SK-N-SH (cell line): Measurements from ENCODE around the gene ZNF641. TPM values are rescaled to one million over a fixed set of nuclear protein-coding genes. Genes with fewer than 3 reads are reported as not detected.

Experiments used
- CTCF ChIA-PET: fragments of 300-600, 350-600 bp; formaldehyde crosslinking; extraction: SDS; loops from one replicate; lab custom pipeline; 2021; lab: Yijun Ruan, JAX
- POLR2A ChIA-PET: fragments of 350-600 bp; sonication (Branson Sonifier 250); formaldehyde crosslinking; extraction: SDS; loops from one replicate; lab custom pipeline; 2020; ENCODE audit warnings: antibody characterized with exemption, inconsistent platforms; lab: Yijun Ruan, JAX
- DNase-seq: peaks from one replicate; pipeline ENCODE4 v3.0.0; 2012
- H2AFZ ChIP-seq: fragments of 200-600 bp; sonication (generic); 2 replicates; pipeline ENCODE4 v1.8.1; 2016; ENCODE audit warnings: antibody characterized with exemption, mild to moderate bottlenecking, low read depth
- H3F3A ChIP-seq: fragments of 200-600 bp; sonication (generic); replicated peaks from 2 replicates; pipeline ENCODE3; 2016; ENCODE audit warnings: antibody characterized with exemption, mild to moderate bottlenecking; ENCODE audit not compliant: insufficient read depth
- H3K27ac ChIP-seq, 2 experiments: fragments of 200-500 bp in 1 of 2; fragments of 200-600 bp in 1 of 2; sonication (Bioruptor generic) in 1 of 2; sonication (generic), shearing (Covaris generic) in 1 of 2; 2 replicates each; pipeline versions ENCODE4 v1.5.1 to v1.6.1; 2014 to 2016; ENCODE audit warnings: low read depth in 2 of 2, inconsistent platforms in 1 of 2, low read length in 1 of 2, mild to moderate bottlenecking in 1 of 2, mixed read lengths in 1 of 2
- H3K27me3 ChIP-seq: fragments of 200-600 bp; sonication (generic), shearing (Covaris generic); 2 replicates; pipeline ENCODE4 v1.6.1; 2016; ENCODE audit warnings: mixed run types; ENCODE audit not compliant: insufficient read depth
- H3K36me3 ChIP-seq, 2 experiments: fragments of 200-500 bp in 1 of 2; fragments of 200-600 bp in 1 of 2; sonication (Bioruptor generic) in 1 of 2; sonication (generic) in 1 of 2; replicated peaks in 1 of 2; 2 replicates each; pipeline versions ENCODE3 to v1.5.1; 2014 to 2016; ENCODE audit warnings: low read length in 1 of 2, mild to moderate bottlenecking in 1 of 2; ENCODE audit not compliant: insufficient read depth in 2 of 2, control insufficient read depth in 1 of 2
- H3K4me1 ChIP-seq, 2 experiments: fragments of 200-500 bp in 1 of 2; fragments of 200-600 bp in 1 of 2; sonication (Bioruptor generic) in 1 of 2; sonication (generic), shearing (Covaris generic) in 1 of 2; 2 replicates each; pipeline versions ENCODE4 v1.5.1 to v1.6.1; 2014 to 2016; ENCODE audit warnings: low read depth in 1 of 2, low read length in 1 of 2, mixed run types in 1 of 2; ENCODE audit not compliant: insufficient read depth in 2 of 2, control insufficient read depth in 1 of 2
- H3K4me2 ChIP-seq: fragments of 200-600 bp; sonication (generic), shearing (Covaris generic); 2 replicates; pipeline ENCODE4 v1.6.1; 2017; ENCODE audit warnings: mixed run types
- H3K4me3 ChIP-seq, 2 experiments: fragments of 200-500 bp in 1 of 2; fragments of 200-600 bp in 1 of 2; sonication (Bioruptor generic) in 1 of 2; sonication (generic), shearing (Covaris generic) in 1 of 2; 2 replicates each; pipeline versions ENCODE4 v1.5.1 to v1.8.1; 2014 to 2016; ENCODE audit warnings: low read depth in 2 of 2, inconsistent platforms in 1 of 2, low read length in 1 of 2, mild to moderate bottlenecking in 1 of 2, mixed read lengths in 1 of 2, moderate library complexity in 1 of 2
- H3K79me2 ChIP-seq: fragments of 200-600 bp; sonication (generic); 2 replicates; pipeline ENCODE4 v1.8.1; 2017; ENCODE audit warnings: mild to moderate bottlenecking; ENCODE audit not compliant: insufficient read depth
- H3K9ac ChIP-seq: fragments of 200-600 bp; sonication (generic); 2 replicates; pipeline ENCODE4 v1.6.1; 2017; ENCODE audit warnings: mixed run types
- H3K9me2 ChIP-seq: fragments of 200-600 bp; sonication (generic); 2 replicates; pipeline ENCODE4 v1.6.1; 2017; ENCODE audit warnings: mixed run types
- H3K9me3 ChIP-seq: fragments of 200-600 bp; sonication (generic); 2 replicates; pipeline ENCODE4 v1.6.1; 2017; ENCODE audit warnings: mixed run types, mild to moderate bottlenecking, moderate library complexity
- H4K20me1 ChIP-seq: fragments of 200-600 bp; sonication (generic); 2 replicates; pipeline ENCODE4 v1.6.1; 2017; ENCODE audit warnings: mild to moderate bottlenecking, mixed run types; ENCODE audit not compliant: insufficient read depth
- CHD2 ChIP-seq: fragments of 150-350 bp; IDR thresholded peaks from 2 replicates; pipeline ENCODE4 v1.6.1; 2018; ENCODE audit warnings: low read length; ENCODE audit not compliant: partially characterized antibody
- EZH2phosphoT487 ChIP-seq: fragments of 200-600 bp; sonication (generic); IDR thresholded peaks from 2 replicates; pipeline ENCODE4 v1.6.1; 2017; ENCODE audit warnings: low read depth, mixed run types, mild to moderate bottlenecking, antibody characterized with exemption, moderate library complexity, borderline replicate concordance
- FOSL2 ChIP-seq: IDR thresholded peaks from 2 replicates; pipeline ENCODE4 v1.4.0; 2012; ENCODE audit warnings: low read depth, mild to moderate bottlenecking, moderate library complexity, borderline replicate concordance
- FOXJ3 ChIP-seq: sonication (generic); formaldehyde crosslinking; IDR thresholded peaks from 2 replicates; pipeline ENCODE4 v1.5.1; 2020; ENCODE audit warnings: mild to moderate bottlenecking, missing genetic modification reagents
- GABPA ChIP-seq: IDR thresholded peaks from 2 replicates; pipeline ENCODE4 v1.4.0; 2012; ENCODE audit warnings: low read depth, mild to moderate bottlenecking
- JUND ChIP-seq: IDR thresholded peaks from 2 replicates; pipeline ENCODE4 v1.4.0; 2012
- MEF2A ChIP-seq: IDR thresholded peaks from 2 replicates; pipeline ENCODE4 v1.4.0; 2012; ENCODE audit warnings: low read depth, borderline replicate concordance
- NRF1 ChIP-seq: IDR thresholded peaks from 2 replicates; pipeline ENCODE4 v1.6.1; 2012; ENCODE audit warnings: low read depth, mild to moderate bottlenecking, low read length
- RCOR1 ChIP-seq: fragments of 150-350 bp; IDR thresholded peaks from 2 replicates; pipeline ENCODE4 v1.6.1; 2017; ENCODE audit warnings: antibody characterized with exemption, low read length
- RFX5 ChIP-seq: IDR thresholded peaks from 2 replicates; pipeline ENCODE4 v1.6.1; 2012; ENCODE audit warnings: mild to moderate bottlenecking, improper control_type of control experiment, low read length
- SIN3A ChIP-seq: IDR thresholded peaks from 2 replicates; pipeline ENCODE4 v1.6.1; 2012; ENCODE audit warnings: low read depth, mild to moderate bottlenecking, low read length, moderate library complexity, borderline replicate concordance
- YY1 ChIP-seq: IDR thresholded peaks from 2 replicates; pipeline ENCODE4 v1.4.0; 2012; ENCODE audit warnings: low read depth, mild to moderate bottlenecking
- WGBS: methylation state at CpG from one replicate; pipeline ENCODE4 v1.1.6; 2017; ENCODE audit warnings: low lambda C conversion rate; 5-methylcytosine and 5-hydroxymethylcytosine counted together
- polyA plus RNA-seq, 3 experiments: library from polyadenylated mRNA; depleted of rRNA; stranded (reverse); fragments of >200 nt; gene quantifications; 2 replicates each; pipeline ENCODE4 v1.2.3, GENCODE V29; 2012
- TF ChIP-seq, protein P1 (sequence below): IDR thresholded peaks from 2 replicates; pipeline ENCODE4 v1.4.0; 2012; ENCODE audit warnings: low read depth, borderline replicate concordance
- TF ChIP-seq, protein P2 (sequence below): IDR thresholded peaks from 2 replicates; pipeline ENCODE4; 2012
- TF ChIP-seq, protein P3 (sequence below): fragments of 200-600 bp; sonication (generic); IDR thresholded peaks from 2 replicates; pipeline ENCODE4 v1.6.1; 2017; ENCODE audit warnings: antibody characterized with exemption, mild to moderate bottlenecking, moderate library complexity
- TF ChIP-seq, protein P4 (sequence below): fragments of 150-350 bp; IDR thresholded peaks from 2 replicates; pipeline ENCODE4 v1.6.1; 2017; ENCODE audit warnings: antibody characterized with exemption, low read length, low read depth, borderline replicate concordance
- TF ChIP-seq, protein P5 (sequence below): IDR thresholded peaks from 2 replicates; pipeline ENCODE4 v1.6.1; 2012; ENCODE audit warnings: mild to moderate bottlenecking, low read depth, low read length, moderate library complexity
- TF ChIP-seq, protein P6 (sequence below): IDR thresholded peaks from 2 replicates; pipeline ENCODE4 v1.4.0; 2012; ENCODE audit warnings: low read depth

The ZNF641 gene
- polyA plus RNA-seq, 1 of the 3 experiments (the other 2 are of a cell fraction) = 1.9 TPM

DNA sequence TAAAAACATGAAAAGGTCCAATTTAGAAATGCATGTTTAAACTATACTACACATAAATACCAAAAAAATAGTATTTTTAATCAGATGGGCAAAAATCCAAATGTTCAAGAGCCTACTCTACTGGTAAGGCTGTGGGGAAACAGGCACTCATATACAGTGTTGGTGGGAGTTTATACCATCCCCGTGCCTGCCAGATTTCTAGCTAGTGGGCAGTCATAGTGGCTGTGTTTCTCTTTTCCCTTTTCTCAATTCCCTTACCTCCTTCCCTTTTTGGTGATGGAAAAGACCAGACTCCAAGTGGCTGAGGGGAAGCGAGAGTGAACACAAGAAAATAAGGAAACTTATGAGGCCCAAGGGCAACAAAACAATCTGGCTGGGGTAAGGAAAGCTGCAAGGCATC is 14.7 kb downstream of the ZNF641 start:
- Histone ChIP-seq H3K9me2 (no peaks in the 10 kb centered on the region), H3K4me3 (no peak overlapping the region), H3K9ac (no peak overlapping the region), H4K20me1 (no peaks in the 10 kb centered on the region), H3K4me2 (no peak overlapping the region), H3K4me1 (no peaks in the 10 kb centered on the region), H3F3A (no peaks in the 10 kb centered on the region), H3K27me3 (no peaks in the 10 kb centered on the region), H3K36me3 (no peaks in the 10 kb centered on the region), H3K79me2 (no peaks in the 10 kb centered on the region), H3K9me3 (no peaks in the 10 kb centered on the region), H3K27ac (no peak overlapping the region), H2AFZ (no peak overlapping the region)
- ChIA-PET CTCF (no interaction called here), POLR2A (no interaction called here)
- TF ChIP-seq RFX5 (no peak), RCOR1 (no peak), FOSL2 (no peak), NRF1 (no peak), YY1 (no peak), SIN3A (no peak), JUND (no peak), FOXJ3 (CRISPR knock-in tag) (no peak), MEF2A (no peak), GABPA (no peak), CHD2 (no peak), EZH2phosphoT487 (no peak)
- TF ChIP-seq, protein P1, sequence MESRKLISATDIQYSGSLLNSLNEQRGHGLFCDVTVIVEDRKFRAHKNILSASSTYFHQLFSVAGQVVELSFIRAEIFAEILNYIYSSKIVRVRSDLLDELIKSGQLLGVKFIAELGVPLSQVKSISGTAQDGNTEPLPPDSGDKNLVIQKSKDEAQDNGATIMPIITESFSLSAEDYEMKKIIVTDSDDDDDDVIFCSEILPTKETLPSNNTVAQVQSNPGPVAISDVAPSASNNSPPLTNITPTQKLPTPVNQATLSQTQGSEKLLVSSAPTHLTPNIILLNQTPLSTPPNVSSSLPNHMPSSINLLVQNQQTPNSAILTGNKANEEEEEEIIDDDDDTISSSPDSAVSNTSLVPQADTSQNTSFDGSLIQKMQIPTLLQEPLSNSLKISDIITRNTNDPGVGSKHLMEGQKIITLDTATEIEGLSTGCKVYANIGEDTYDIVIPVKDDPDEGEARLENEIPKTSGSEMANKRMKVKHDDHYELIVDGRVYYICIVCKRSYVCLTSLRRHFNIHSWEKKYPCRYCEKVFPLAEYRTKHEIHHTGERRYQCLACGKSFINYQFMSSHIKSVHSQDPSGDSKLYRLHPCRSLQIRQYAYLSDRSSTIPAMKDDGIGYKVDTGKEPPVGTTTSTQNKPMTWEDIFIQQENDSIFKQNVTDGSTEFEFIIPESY = no peak
- TF ChIP-seq, protein P2, sequence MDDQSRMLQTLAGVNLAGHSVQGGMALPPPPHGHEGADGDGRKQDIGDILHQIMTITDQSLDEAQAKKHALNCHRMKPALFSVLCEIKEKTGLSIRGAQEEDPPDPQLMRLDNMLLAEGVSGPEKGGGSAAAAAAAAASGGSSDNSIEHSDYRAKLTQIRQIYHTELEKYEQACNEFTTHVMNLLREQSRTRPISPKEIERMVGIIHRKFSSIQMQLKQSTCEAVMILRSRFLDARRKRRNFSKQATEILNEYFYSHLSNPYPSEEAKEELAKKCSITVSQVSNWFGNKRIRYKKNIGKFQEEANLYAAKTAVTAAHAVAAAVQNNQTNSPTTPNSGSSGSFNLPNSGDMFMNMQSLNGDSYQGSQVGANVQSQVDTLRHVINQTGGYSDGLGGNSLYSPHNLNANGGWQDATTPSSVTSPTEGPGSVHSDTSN = no peak
- TF ChIP-seq, protein P3, sequence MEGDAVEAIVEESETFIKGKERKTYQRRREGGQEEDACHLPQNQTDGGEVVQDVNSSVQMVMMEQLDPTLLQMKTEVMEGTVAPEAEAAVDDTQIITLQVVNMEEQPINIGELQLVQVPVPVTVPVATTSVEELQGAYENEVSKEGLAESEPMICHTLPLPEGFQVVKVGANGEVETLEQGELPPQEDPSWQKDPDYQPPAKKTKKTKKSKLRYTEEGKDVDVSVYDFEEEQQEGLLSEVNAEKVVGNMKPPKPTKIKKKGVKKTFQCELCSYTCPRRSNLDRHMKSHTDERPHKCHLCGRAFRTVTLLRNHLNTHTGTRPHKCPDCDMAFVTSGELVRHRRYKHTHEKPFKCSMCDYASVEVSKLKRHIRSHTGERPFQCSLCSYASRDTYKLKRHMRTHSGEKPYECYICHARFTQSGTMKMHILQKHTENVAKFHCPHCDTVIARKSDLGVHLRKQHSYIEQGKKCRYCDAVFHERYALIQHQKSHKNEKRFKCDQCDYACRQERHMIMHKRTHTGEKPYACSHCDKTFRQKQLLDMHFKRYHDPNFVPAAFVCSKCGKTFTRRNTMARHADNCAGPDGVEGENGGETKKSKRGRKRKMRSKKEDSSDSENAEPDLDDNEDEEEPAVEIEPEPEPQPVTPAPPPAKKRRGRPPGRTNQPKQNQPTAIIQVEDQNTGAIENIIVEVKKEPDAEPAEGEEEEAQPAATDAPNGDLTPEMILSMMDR = no peak
- TF ChIP-seq, protein P4, sequence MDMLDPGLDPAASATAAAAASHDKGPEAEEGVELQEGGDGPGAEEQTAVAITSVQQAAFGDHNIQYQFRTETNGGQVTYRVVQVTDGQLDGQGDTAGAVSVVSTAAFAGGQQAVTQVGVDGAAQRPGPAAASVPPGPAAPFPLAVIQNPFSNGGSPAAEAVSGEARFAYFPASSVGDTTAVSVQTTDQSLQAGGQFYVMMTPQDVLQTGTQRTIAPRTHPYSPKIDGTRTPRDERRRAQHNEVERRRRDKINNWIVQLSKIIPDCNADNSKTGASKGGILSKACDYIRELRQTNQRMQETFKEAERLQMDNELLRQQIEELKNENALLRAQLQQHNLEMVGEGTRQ = no peak
- TF ChIP-seq, protein P5, sequence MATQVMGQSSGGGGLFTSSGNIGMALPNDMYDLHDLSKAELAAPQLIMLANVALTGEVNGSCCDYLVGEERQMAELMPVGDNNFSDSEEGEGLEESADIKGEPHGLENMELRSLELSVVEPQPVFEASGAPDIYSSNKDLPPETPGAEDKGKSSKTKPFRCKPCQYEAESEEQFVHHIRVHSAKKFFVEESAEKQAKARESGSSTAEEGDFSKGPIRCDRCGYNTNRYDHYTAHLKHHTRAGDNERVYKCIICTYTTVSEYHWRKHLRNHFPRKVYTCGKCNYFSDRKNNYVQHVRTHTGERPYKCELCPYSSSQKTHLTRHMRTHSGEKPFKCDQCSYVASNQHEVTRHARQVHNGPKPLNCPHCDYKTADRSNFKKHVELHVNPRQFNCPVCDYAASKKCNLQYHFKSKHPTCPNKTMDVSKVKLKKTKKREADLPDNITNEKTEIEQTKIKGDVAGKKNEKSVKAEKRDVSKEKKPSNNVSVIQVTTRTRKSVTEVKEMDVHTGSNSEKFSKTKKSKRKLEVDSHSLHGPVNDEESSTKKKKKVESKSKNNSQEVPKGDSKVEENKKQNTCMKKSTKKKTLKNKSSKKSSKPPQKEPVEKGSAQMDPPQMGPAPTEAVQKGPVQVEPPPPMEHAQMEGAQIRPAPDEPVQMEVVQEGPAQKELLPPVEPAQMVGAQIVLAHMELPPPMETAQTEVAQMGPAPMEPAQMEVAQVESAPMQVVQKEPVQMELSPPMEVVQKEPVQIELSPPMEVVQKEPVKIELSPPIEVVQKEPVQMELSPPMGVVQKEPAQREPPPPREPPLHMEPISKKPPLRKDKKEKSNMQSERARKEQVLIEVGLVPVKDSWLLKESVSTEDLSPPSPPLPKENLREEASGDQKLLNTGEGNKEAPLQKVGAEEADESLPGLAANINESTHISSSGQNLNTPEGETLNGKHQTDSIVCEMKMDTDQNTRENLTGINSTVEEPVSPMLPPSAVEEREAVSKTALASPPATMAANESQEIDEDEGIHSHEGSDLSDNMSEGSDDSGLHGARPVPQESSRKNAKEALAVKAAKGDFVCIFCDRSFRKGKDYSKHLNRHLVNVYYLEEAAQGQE = no peak
- TF ChIP-seq, protein P6, sequence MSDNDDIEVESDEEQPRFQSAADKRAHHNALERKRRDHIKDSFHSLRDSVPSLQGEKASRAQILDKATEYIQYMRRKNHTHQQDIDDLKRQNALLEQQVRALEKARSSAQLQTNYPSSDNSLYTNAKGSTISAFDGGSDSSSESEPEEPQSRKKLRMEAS = no peak
- 53% methylated on average over 2 of the region's 2 CpGs for WGBS
- DNase-seq = no peak
